GM21447 (cell line): ENCODE results near the gene LSS.
"Not testable (repeated sequence)": the region's sequence is repeated elsewhere in the genome, so short reads cannot be mapped to it uniquely, and the experiment has no call there.

Experiments
- ATAC-seq: cut with Tn5 transposase; IDR thresholded peaks from one replicate; pipeline ENCODE4 v1.9.1; 2021; ENCODE audit not compliant: unreplicated experiment

The LSS gene

DNA sequence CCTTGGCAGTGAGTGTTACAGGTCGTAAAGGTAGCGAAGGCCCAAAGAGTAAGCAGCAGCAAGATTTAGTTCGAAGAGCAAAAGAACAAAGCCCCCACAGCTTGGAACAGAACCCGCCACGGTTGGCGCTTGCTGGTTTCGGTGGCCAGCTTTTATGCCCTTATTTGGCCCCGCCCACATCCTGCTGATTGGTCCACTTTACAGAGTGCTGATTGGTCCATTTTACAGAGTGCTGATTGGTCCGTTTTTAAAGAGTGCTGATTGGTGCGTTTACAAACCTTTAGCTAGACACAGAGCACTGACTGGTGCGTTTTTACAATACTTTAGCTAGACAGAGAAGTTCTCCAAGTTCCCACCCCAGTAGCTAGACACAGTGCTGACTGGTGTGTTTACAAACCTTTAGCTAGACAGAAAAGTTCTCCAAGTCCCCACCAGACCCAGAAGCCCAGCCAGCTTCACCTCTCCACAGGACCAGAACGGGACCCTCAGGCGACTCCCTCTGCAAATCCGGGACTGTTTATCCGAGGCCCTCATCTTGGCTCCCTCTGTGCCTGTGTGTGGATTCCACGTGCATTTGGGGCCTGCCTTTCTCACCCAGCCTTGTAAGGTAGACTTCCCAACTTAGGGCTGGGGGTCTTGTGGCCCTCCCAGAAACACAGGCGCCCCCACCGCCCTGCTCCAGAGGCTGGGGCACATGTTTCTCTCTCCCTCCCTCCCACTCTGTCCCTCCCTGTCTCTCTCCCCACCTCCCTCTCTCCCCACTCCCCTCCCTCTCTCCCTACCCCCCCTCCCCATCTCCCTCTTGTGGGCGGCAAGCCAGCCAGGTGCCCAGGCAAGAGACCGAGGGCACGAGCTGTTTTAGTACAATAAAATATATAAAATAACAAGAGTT lies 85.7 kb downstream of the LSS start:
- ATAC-seq = no peak

DNA sequence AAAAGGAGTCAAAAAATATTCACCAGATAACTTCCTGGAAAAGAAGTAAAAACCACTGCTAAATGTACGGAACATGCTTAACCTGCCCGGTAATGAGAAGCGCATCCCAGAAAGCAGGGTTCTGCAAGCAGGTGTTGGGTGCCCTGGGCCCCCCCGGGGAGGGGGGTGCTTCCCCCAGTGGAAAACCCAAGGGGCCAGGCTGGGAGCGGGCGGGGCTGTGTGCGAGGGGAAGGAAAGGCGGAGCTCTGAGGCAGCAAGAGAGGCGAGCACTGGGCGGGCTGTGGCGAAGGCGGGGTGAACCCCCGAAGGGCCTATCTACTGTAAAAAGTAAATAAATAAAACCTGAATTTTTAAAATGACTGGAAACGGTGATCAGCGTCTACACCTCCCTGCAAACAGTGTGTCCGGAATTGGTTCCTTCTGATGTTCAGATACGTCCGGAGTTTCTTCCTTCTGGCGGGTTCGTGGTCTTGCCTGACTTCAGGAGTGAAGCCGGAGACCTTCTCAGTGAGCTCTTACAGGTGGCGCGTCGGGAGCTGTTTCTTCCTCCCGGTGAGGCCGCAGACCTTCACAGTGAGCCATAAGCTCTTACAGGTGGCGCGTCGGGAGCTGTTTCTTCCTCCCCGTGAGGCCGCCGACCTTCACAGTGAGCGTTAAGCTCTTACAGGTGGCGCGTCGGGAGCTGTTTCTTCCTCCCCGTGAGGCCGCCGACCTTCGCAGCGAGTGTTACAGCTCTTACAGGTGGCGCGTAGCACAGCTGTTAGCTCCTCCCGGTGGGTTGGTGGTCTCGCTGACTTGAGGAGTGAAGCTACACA lies 86.6 kb downstream of the LSS start:
- ATAC-seq = no peak

DNA sequence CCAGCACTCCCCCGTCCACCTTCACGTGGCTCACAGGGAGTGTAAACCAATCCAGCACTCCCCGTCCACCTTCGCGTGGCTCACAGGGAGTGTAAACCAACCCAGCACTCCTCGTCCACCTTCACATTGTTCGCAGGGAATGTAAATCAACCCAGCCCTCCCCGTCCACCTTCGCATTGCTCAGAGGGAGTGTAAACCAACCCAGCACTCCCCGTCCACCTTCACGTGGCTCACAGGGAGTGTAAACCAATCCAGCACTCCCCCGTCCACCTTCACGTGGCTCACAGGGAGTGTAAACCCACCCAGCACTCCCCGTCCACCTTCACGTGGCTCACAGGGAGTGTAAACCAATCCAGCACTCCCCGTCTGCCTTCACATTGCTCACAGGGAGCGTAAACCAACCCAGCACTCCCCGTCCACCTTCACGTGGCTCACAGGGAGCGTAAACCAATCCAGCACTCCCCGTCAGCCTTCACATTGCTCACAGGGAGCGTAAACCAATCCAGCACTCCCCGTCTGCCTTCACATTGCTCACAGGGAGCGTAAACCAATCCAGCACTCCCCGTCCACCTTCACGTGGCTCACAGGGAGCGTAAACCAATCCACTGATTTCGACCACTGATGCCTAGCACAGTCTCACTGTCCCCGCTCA lies 88.1 kb downstream of the LSS start:
- ATAC-seq = not testable (repeated sequence)

DNA sequence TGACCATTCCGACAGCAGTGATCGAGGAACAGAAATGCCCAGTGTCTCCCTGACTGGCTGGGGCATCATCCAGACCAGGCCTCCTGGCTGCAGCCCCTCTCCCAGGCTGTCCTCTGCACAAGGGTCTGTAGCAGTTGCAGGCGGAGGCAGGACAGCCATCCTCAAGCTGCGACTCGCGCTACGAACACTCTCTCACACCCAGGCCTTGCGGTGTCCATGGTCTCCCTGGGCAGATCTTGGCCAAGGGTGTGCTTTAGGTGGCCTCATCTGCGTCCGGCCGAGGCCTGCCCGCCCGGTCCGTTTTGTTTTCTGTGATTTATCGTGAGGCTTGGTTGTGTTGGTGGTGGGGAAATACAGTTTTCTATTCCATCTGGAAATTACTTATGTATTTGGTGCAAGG lies 88.9 kb downstream of the LSS start:
- no peak for ATAC-seq

DNA sequence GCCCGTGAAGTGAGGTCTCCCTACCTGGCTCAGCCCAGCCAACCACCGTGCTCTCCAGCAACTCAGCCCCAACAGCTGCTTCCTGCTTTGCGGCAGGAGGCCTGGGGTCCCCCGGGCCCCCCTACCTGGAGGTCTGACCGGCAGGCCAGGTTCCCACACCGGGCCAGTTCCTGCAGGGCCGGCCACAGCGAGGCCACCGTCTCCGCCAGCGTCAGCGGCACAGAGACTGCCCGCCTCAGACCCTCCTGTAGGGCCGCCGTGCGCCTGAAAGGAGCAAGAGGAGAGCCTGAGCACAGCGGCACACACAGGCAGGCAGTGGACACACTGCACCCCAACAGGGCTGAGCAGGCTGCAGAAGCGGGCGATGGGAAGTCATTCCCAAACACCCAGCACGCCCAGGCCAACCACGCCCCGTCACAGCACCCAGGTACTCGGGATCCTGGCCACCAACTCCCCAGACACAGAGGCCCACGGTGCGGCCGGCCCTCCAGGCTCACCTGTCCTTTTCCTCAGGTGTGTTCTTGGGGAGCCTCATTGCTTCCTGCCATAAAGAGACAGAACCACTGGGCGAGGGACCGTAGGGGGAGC lies 90.1 kb downstream of the LSS start:
- ATAC-seq = no peak
